Adrenal gland (tissue), 12 donors: Measurements from ENCODE around the gene FOXO1. TPM values are rescaled to one million over a fixed set of nuclear protein-coding genes. Genes with fewer than 3 reads are reported as not detected.

Experiments used
- DNase-seq, 7 donors: peaks; one replicate each; pipeline ENCODE4 v3.0.0-alpha.2; 2019 to 2020
- H3K27ac ChIP-seq, 5 donors: fragments of 200-600 bp; sonication (generic) in 4 of 5; 1 replicate in 3 of 5; 2 replicates in 2 of 5; pipeline versions ENCODE4 v1.5.1 to v1.8.0; 2016 to 2020; ENCODE audit warnings: mild to moderate bottlenecking in 1 of 5
- H3K27me3 ChIP-seq: fragments of 200-600 bp; 2 replicates; pipeline ENCODE4 v1.8.0; 2021
- H3K36me3 ChIP-seq, 2 donors: fragments of 200-600 bp; replicated peaks in 1 of 2; 1 replicate in 1 of 2; 2 replicates in 1 of 2; pipeline versions ENCODE4 v1.5.1 to v1.8.0; 2018 to 2022
- H3K4me1 ChIP-seq, 2 donors: fragments of 200-600 bp; replicated peaks in 1 of 2; 1 replicate in 1 of 2; 2 replicates in 1 of 2; pipeline versions ENCODE4 v1.5.1 to v1.8.0; 2018 to 2021
- H3K4me3 ChIP-seq, 4 donors: fragments of 200-600 bp; sonication (generic) in 3 of 4; one replicate each; pipeline ENCODE4 v1.5.1; 2016 to 2018
- H3K9me3 ChIP-seq, 3 donors: fragments of 200-600 bp; sonication (generic) in 1 of 3; replicated peaks in 1 of 3; 1 replicate in 2 of 3; 2 replicates in 1 of 3; pipeline versions ENCODE4 v1.5.1 to v1.8.0; 2016 to 2021
- CTCF ChIP-seq, 6 experiments: fragments of 450-650 bp in 4 of 6; fragments of 200-600 bp in 2 of 6; sonication (generic) in 1 of 6; IDR thresholded peaks; 1 replicate in 5 of 6; 2 replicates in 1 of 6; pipeline versions ENCODE4 v1.5.1 to v1.8.0; 2016 to 2021; ENCODE audit warnings: antibody characterized with exemption in 6 of 6, mild to moderate bottlenecking in 2 of 6, moderate library complexity in 1 of 6
- POLR2A ChIP-seq, 2 donors: fragments of 450-650 bp; IDR thresholded peaks; one replicate each; pipeline ENCODE4 v1.6.1; 2017; ENCODE audit warnings: antibody characterized with exemption in 2 of 2, mild to moderate bottlenecking in 2 of 2, moderate library complexity in 1 of 2
- WGBS, 4 donors: extraction: QIAGEN DNeasy Blood & Tissue Kit in 2 of 4; methylation state at CpG; one replicate each; pipeline versions ENCODE4 v1.1.5 to v1.1.7; 2013 to 2017; 5-methylcytosine and 5-hydroxymethylcytosine counted together
- intact Hi-C, 2 donors: fragments of 100-400 bp; cut with DNase I; formaldehyde crosslinking; loops; one replicate each; pipeline versions ENCODE4 v1.14.1 to v1.15.0; 2022 to 2023
- polyA plus RNA-seq, 3 donors: library from polyadenylated mRNA; stranded (reverse); fragments of 200-250 nt in 2 of 3; fragments of 350-450 nt in 1 of 3; fragmentation: Illumina TruSeq in 1 of 3; extraction: RNeasy Lipid Tissue Mini Kit (QIAGEN cat#74804) in 1 of 3; gene quantifications; one replicate each; pipeline ENCODE4 v1.2.3, GENCODE V29; 2013 to 2014
- total RNA-seq, 9 donors: library from RNA; depleted of rRNA in 4 of 9; stranded (reverse); fragments of >200 nt in 4 of 9; fragments of 120-200 nt in 1 of 9; fragmentation: NEBNext Ultra II Directional in 1 of 9; extraction: Animal tissue kit (Norgen Biotek cat#: 25700) in 1 of 9; gene quantifications; one replicate each; pipeline versions ENCODE4 v1.1.0 to v1.2.4, GENCODE V29; 2013 to 2023
- donor health status: healthy with polysubstance abuse.
- donor health status: Bipolar disorder and iron deficiency.
- donor health status: DM: yes; HTN: yes; CAD: no.
- donor health status: DM: no; HTN: no; CAD: no.
- donor health status: DM: no; HTN: no; CAD: no.
- donor health status: DM: yes; HTN: yes; CAD: no.

Gene FOXO1
- total and polyA plus RNA-seq, 12 donors = 4.3 to 35.4 (median 21.5) TPM

- no peak overlapping the region for H3K27ac ChIP-seq
- TF ChIP-seq CTCF (IDR thresholded peaks at IDR 0.05) (no peak), POLR2A (IDR thresholded peaks at IDR 0.05) (no peak)
- WGBS, 4 donors = 92 to 95% (median 94%) methylated on average over 6 of the region's 6 CpGs
- H3K27me3 ChIP-seq = no peaks in the 10 kb centered on the region
- H3K4me3 ChIP-seq = no peak overlapping the region
- H3K36me3 ChIP-seq = no peaks in the 10 kb centered on the region
- intact Hi-C loops = no loop called here
- no peak for DNase-seq
- H3K9me3 ChIP-seq = no peaks in the 10 kb centered on the region
- H3K4me1 ChIP-seq = peaks cover 1 to 11% of the 10 kb centered on the region in 2 donors
Measured at GRCh38 chr13:40552895-40553294, 113.5 kb downstream of the FOXO1 start.

- H3K27ac ChIP-seq = no peak overlapping the region
- TF ChIP-seq CTCF (IDR thresholded peaks at IDR 0.05) (no peak), POLR2A (IDR thresholded peaks at IDR 0.05) (no peak)
- 88 to 100% (median 93%) methylated on average over 2 of the region's 2 CpGs for WGBS, 4 donors
Measured at GRCh38 chr13:40550130-40550529, 116.3 kb downstream of the FOXO1 start.

GRCh38 chr13:40549500-40550094 is 116.8 kb downstream of the FOXO1 start:
- DNase-seq = no peak
- intact Hi-C loops = no loop called here
- Histone ChIP-seq H3K27me3 (no peaks in the 10 kb centered on the region), H3K27ac (no peak overlapping the region), H3K4me3 (no peak overlapping the region), H3K36me3 (no peaks in the 10 kb centered on the region), H3K4me1 (peaks cover 0 to 15% of the 10 kb centered on the region in 2 donors), H3K9me3 (no peaks in the 10 kb centered on the region)
- TF ChIP-seq POLR2A (IDR thresholded peaks at IDR 0.05) (no peak), CTCF (IDR thresholded peaks at IDR 0.05) (no peak)

More at GRCh38 chr13:40550130-40550529, 116.3 kb downstream of the FOXO1 start:
- Histone ChIP-seq H3K27me3 (no peaks in the 10 kb centered on the region), H3K36me3 (no peaks in the 10 kb centered on the region), H3K4me1 (peaks cover 0 to 15% of the 10 kb centered on the region in 2 donors), H3K9me3 (no peaks in the 10 kb centered on the region), H3K4me3 (no peak overlapping the region)
- intact Hi-C loops = no loop called here
- DNase-seq = no peak

GRCh38 chr13:40547591-40548315 is 118.7 kb downstream of the FOXO1 start:
- Histone ChIP-seq H3K9me3 (no peaks in the 10 kb centered on the region), H3K27ac (peak overlapping the region in 3 of 5 donors; percentile 21 to 38 (median 25)), H3K4me3 (no peak overlapping the region), H3K27me3 (no peaks in the 10 kb centered on the region), H3K36me3 (no peaks in the 10 kb centered on the region), H3K4me1 (peaks cover 0 to 15% of the 10 kb centered on the region in 2 donors)
- 47 to 66% (median 50%) methylated on average over 2 of the region's 2 CpGs for WGBS, 4 donors
- TF ChIP-seq POLR2A (IDR thresholded peaks at IDR 0.05) (no peak), CTCF (IDR thresholded peaks at IDR 0.05) (no peak)
- intact Hi-C loops = no loop called here
- no peak for DNase-seq
